Measurements from ENCODE around the gene CPN2. TPM values are rescaled to one million over a fixed set of nuclear protein-coding genes. Genes with fewer than 3 reads are reported as not detected.

The CPN2 gene
- total and polyA plus RNA-seq, 2 donors (not counting 1 experiment from before 2014, with no cell fraction given), result not detected

DNA sequence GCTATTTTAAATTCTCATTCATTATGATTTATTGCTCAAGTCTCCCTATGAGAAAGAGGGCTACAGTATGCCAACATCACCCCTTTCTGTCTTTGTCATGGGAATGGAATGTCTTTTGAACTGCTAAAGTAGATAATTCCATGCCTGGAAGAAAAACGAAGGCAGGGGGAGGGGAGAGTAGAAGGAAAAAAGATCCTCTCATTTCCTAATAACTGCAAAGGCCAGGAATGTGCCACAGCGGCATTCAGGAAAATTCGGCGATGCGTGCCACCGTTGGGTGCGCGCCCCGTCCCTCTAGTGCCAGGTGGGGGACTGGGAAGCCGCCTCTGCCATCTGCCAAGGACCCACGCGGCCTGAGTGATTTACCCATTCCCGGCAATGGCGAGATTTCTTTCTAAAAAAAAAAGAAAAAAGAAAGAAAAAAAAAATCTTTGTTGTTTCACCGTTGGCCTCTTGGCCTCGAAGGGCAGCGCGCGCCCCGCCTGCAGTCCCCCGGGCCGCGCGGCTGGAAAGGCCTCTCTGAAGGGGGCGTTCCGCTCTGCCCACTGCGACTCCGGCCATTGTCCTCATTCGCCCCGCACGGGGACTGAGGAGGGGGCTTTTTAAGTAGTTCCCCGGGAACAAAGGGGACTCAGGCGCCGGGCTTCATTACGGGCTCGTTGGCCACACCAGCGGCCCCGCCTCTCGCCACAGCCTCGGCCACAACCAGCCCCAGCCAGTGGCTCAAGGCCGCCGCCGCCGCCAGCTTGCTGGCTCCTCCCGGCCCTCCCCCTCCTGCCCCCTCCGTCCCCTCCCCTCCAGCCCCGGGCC lies 54.5 kb downstream of the CPN2 start:
- H3K27ac ChIP-seq (ENCODE audit: low read length in 2 of 2), result no peak overlapping the region
- no peaks in the 10 kb centered on the region for H3K79me2 ChIP-seq (ENCODE audit: control insufficient read depth, insufficient read depth, low read length)
- CTCF ChIA-PET, result interaction anchor here (2.7 kb wide), 1 partner anchor 18 kb away, joined by 12 read pairs; no protein-coding TSS in a partner anchor
- ATAC-seq (ENCODE audit: low read depth), result no peak
- TF ChIP-seq, protein P1, sequence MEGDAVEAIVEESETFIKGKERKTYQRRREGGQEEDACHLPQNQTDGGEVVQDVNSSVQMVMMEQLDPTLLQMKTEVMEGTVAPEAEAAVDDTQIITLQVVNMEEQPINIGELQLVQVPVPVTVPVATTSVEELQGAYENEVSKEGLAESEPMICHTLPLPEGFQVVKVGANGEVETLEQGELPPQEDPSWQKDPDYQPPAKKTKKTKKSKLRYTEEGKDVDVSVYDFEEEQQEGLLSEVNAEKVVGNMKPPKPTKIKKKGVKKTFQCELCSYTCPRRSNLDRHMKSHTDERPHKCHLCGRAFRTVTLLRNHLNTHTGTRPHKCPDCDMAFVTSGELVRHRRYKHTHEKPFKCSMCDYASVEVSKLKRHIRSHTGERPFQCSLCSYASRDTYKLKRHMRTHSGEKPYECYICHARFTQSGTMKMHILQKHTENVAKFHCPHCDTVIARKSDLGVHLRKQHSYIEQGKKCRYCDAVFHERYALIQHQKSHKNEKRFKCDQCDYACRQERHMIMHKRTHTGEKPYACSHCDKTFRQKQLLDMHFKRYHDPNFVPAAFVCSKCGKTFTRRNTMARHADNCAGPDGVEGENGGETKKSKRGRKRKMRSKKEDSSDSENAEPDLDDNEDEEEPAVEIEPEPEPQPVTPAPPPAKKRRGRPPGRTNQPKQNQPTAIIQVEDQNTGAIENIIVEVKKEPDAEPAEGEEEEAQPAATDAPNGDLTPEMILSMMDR (IDR thresholded peaks at IDR 0.05), result no peak
- no peak for TF ChIP-seq EZH2 (IDR thresholded peaks at IDR 0.05; ENCODE audit: borderline replicate concordance, insufficient read depth, low read depth, low read length, poor library complexity, severe bottlenecking)
- no peak for DNase-seq
- H3K27me3 Mint-ChIP-seq, result peaks cover 13% of the 10 kb centered on the region
- no peak overlapping the region for H2AFZ ChIP-seq (ENCODE audit: insufficient read depth, low read depth, low read length, poor library complexity, severe bottlenecking)
- no peak overlapping the region for H3K27ac Mint-ChIP-seq
- peaks cover 22 to 37% of the 10 kb centered on the region in 2 donors for H3K4me1 ChIP-seq (ENCODE audit: control insufficient read depth in 2 of 2, insufficient read depth in 2 of 2, low read length in 2 of 2)
- no peak overlapping the region for H3K4me3 ChIP-seq (ENCODE audit: control extremely low read depth in 1 of 5, extremely low read depth in 1 of 5, insufficient read depth in 1 of 5, low read depth in 2 of 5, low read length in 4 of 5)
- H3K36me3 ChIP-seq (replicated peaks in 1 of 2; ENCODE audit: control extremely low read depth in 1 of 2, control insufficient read depth in 1 of 2, extremely low read depth in 1 of 2, insufficient read depth in 2 of 2, low read length in 1 of 2), result no peaks in the 10 kb centered on the region
- H3K27me3 ChIP-seq (replicated peaks in 1 of 4; ENCODE audit: control extremely low read depth in 1 of 4, control insufficient read depth in 3 of 4, insufficient read depth in 4 of 4, low read length in 3 of 4), result peaks cover 0 to 17% (median 5%) of the 10 kb centered on the region in 4 experiments
- 65% methylated on average over 42 of the region's 47 CpGs for WGBS (ENCODE audit: insufficient coverage)
- H3K4me2 ChIP-seq (replicated peaks; ENCODE audit: low read depth, low read length, poor library complexity, severe bottlenecking), result no peak overlapping the region
- POLR2A ChIA-PET, result interaction anchor here (0.6 to 0.7 kb wide), 2 partner anchors 91 to 196 kb away, joined by 5 read pairs; no protein-coding TSS in a partner anchor
- H3K9me3 ChIP-seq (ENCODE audit: control extremely low read depth in 1 of 3, control insufficient read depth in 2 of 3, insufficient read depth in 1 of 3, low read length in 2 of 3), result peaks cover 0 to 34% (median 0%) of the 10 kb centered on the region in 3 donors
- intact Hi-C loops (cut with micrococcal nuclease), result no loop called here
- H3K4me3 Mint-ChIP-seq, result no peak overlapping the region
- H3K9ac ChIP-seq (ENCODE audit: low read length), result no peak overlapping the region
- no peaks in the 10 kb centered on the region for H4K20me1 ChIP-seq (ENCODE audit: control insufficient read depth, insufficient read depth, low read length, poor library complexity, severe bottlenecking)
- H3K4me1 Mint-ChIP-seq, result peaks cover 23% of the 10 kb centered on the region
- H3K9me3 Mint-ChIP-seq (ENCODE audit: insufficient read depth), result no peaks in the 10 kb centered on the region

DNA sequence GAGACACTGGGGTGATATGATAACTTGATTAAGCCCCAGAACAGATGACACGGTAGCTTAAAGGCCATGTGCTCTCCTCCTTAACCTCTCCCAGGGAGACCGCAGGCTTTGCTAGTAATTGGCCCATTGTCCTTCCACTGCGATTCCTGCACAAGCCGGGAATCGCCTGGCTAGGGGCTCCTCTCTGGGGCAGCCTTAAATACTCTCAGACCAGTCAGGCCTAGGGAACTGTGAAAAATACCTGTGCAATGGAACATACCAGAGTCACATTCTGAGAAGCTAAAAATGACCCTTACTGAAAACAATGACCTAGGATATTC lies 56.3 kb downstream of the CPN2 start:
- Histone ChIP-seq H3K79me2 (ENCODE audit: control insufficient read depth, insufficient read depth, low read length) (no peaks in the 10 kb centered on the region), H3K9ac (ENCODE audit: low read length) (no peak overlapping the region), H3K36me3 (replicated peaks in 1 of 2; ENCODE audit: control extremely low read depth in 1 of 2, control insufficient read depth in 1 of 2, extremely low read depth in 1 of 2, insufficient read depth in 2 of 2, low read length in 1 of 2) (no peaks in the 10 kb centered on the region), H3K4me2 (replicated peaks; ENCODE audit: low read depth, low read length, poor library complexity, severe bottlenecking) (no peak overlapping the region), H3K9me3 (ENCODE audit: control extremely low read depth in 1 of 3, control insufficient read depth in 2 of 3, insufficient read depth in 1 of 3, low read length in 2 of 3) (peaks cover 0 to 28% (median 2%) of the 10 kb centered on the region in 3 donors), H4K20me1 (ENCODE audit: control insufficient read depth, insufficient read depth, low read length, poor library complexity, severe bottlenecking) (no peaks in the 10 kb centered on the region), H3K27me3 (replicated peaks in 1 of 4; ENCODE audit: control extremely low read depth in 1 of 4, control insufficient read depth in 3 of 4, insufficient read depth in 4 of 4, low read length in 3 of 4) (peaks cover 0 to 21% (median 3%) of the 10 kb centered on the region in 4 experiments), H3K27ac (ENCODE audit: low read length in 2 of 2) (no peak overlapping the region), H3K4me1 (ENCODE audit: control insufficient read depth in 2 of 2, insufficient read depth in 2 of 2, low read length in 2 of 2) (peaks cover 22 to 32% of the 10 kb centered on the region in 2 donors), H3K4me3 (ENCODE audit: control extremely low read depth in 1 of 5, extremely low read depth in 1 of 5, insufficient read depth in 1 of 5, low read depth in 2 of 5, low read length in 4 of 5) (no peak overlapping the region), H2AFZ (ENCODE audit: insufficient read depth, low read depth, low read length, poor library complexity, severe bottlenecking) (no peak overlapping the region)
- Mint-ChIP-seq H3K4me1 (peaks cover 19% of the 10 kb centered on the region), H3K9me3 (ENCODE audit: insufficient read depth) (peaks cover 3% of the 10 kb centered on the region), H3K4me3 (no peak overlapping the region), H3K27me3 (peaks cover 16% of the 10 kb centered on the region), H3K27ac (no peak overlapping the region)
- ATAC-seq (ENCODE audit: low read depth) (no peak), DNase-seq (no peak)
- WGBS (ENCODE audit: insufficient coverage), result 100% methylated on average over 5 of the region's 5 CpGs
- POLR2A ChIA-PET, result no interaction called here
- intact Hi-C loops (cut with micrococcal nuclease), result no loop called here
- no peak for TF ChIP-seq EZH2 (IDR thresholded peaks at IDR 0.05; ENCODE audit: borderline replicate concordance, insufficient read depth, low read depth, low read length, poor library complexity, severe bottlenecking)
- TF ChIP-seq, protein P1 (IDR thresholded peaks at IDR 0.05), result no peak
- CTCF ChIA-PET, result interaction anchor here (1.0 to 2.7 kb wide), 3 partner anchors 10 to 629 kb away, joined by 3 to 12 read pairs (median 3); no protein-coding TSS in a partner anchor
